HepG2 (cell line): ENCODE results near the gene SLC19A1. TPM values are rescaled to one million over a fixed set of nuclear protein-coding genes. Genes with fewer than 3 reads are reported as not detected.
A peak's percentile ranks its signal among the peaks of the same experiment; 100 is the strongest.

Experiments
- ATAC-seq: fragments of 200-7000 bp; cut with Tn5 transposase; 3 replicates; pipeline ENCODE4 v1.9.1; 2020; ENCODE audit warnings: mild to moderate bottlenecking, moderate library complexity
- BruUV-seq: library from RNA; stranded (reverse); fragments of 400-500 nt; replicated peaks from 2 replicates; lab custom pipeline; 2021; lab: Mats Ljungman, UMichigan
- CTCF ChIA-PET: fragments of 300-600 bp; formaldehyde crosslinking; extraction: SDS; loops from one replicate; lab custom pipeline; 2021; ENCODE audit warnings: low total read pairs, inconsistent platforms, low intra/inter-chr PET ratio; lab: Yijun Ruan, JAX
- POLR2A ChIA-PET: fragments of 350-600 bp; sonication (Branson Sonifier 250); formaldehyde crosslinking; loops from one replicate; lab custom pipeline; 2020; ENCODE audit warnings: antibody characterized with exemption, inconsistent platforms; lab: Yijun Ruan, JAX
- DNase-seq: peaks from one replicate; pipeline ENCODE4 v3.0.0-alpha.2; 2015; ENCODE audit warnings: low spot score
- FAIRE-seq: peaks from 3 replicates; lab custom pipeline; 2011; peaks lifted over from hg19 to GRCh38; lab: Jason Lieb, UNC
- H2AFZ ChIP-seq: one replicate; pipeline ENCODE4 v1.6.1; 2011; ENCODE audit warnings: low read length, inconsistent platforms
- H3K27ac ChIP-seq: fragments of 300-600 bp; 3 replicates; pipeline ENCODE4 v1.8.0; 2011; ENCODE audit warnings: mixed run types, mild to moderate bottlenecking, mixed read lengths, low read length, inconsistent platforms; ENCODE audit not compliant: insufficient read depth; ENCODE audit errors: extremely low read length
- H3K27me3 ChIP-seq, 2 experiments: fragments of 200-600 bp in 1 of 2; 2 replicates in 1 of 2; 3 replicates in 1 of 2; pipeline versions ENCODE4 v1.6.0 to v1.8.0; 2011; ENCODE audit warnings: low read length in 2 of 2, mild to moderate bottlenecking in 2 of 2, moderate library complexity in 2 of 2, inconsistent platforms in 1 of 2; ENCODE audit not compliant: insufficient read depth in 2 of 2, control insufficient read depth in 1 of 2
- H3K36me3 ChIP-seq, 2 experiments: fragments of 200-600 bp in 1 of 2; replicated peaks in 1 of 2; 2 replicates in 1 of 2; 3 replicates in 1 of 2; pipeline versions ENCODE4 v1.5.1 to v1.8.0; 2011; ENCODE audit warnings: low read length in 2 of 2, inconsistent platforms in 1 of 2; ENCODE audit not compliant: insufficient read depth in 2 of 2, control insufficient read depth in 1 of 2
- H3K4me1 ChIP-seq: 2 replicates; pipeline ENCODE4 v1.5.1; 2012; ENCODE audit warnings: low read length, inconsistent platforms; ENCODE audit not compliant: insufficient read depth
- H3K4me2 ChIP-seq: 2 replicates; pipeline ENCODE4 v1.6.0; 2011; ENCODE audit warnings: low read depth, low read length, inconsistent platforms
- H3K4me3 ChIP-seq, 3 experiments: fragments of 200-600 bp in 1 of 3; sonication (generic), shearing (Covaris generic) in 1 of 3; replicated peaks in 1 of 3; 2 replicates each; pipeline ENCODE4 v1.5.1; 2011 to 2016; ENCODE audit warnings: low read length in 3 of 3, inconsistent platforms in 2 of 3, low read depth in 2 of 3, mild to moderate bottlenecking in 2 of 3, control low read depth in 1 of 3, mixed read lengths in 1 of 3; ENCODE audit not compliant: insufficient read depth in 1 of 3
- H3K79me2 ChIP-seq: one replicate; pipeline ENCODE4 v1.6.1; 2011; ENCODE audit warnings: low read length, inconsistent platforms; ENCODE audit not compliant: insufficient read depth
- H3K9ac ChIP-seq: 2 replicates; pipeline ENCODE4 v1.6.0; 2011; ENCODE audit warnings: mild to moderate bottlenecking, low read depth, low read length, inconsistent platforms; ENCODE audit not compliant: insufficient read depth
- H3K9me3 ChIP-seq: 2 replicates; pipeline ENCODE4 v1.5.1; 2012; ENCODE audit warnings: mild to moderate bottlenecking, low read length
- H4K20me1 ChIP-seq: 2 replicates; pipeline ENCODE4 v1.6.0; 2011; ENCODE audit warnings: inconsistent platforms, mild to moderate bottlenecking, low read length, moderate library complexity; ENCODE audit not compliant: insufficient read depth
- ARHGAP35 ChIP-seq: sonication (generic); formaldehyde crosslinking; IDR thresholded peaks from 2 replicates; pipeline ENCODE4 v1.9.0; 2022; ENCODE audit warnings: mild to moderate bottlenecking, inconsistent platforms, moderate library complexity, missing genetic modification reagents, borderline replicate concordance
- ARNTL ChIP-seq: sonication (generic); formaldehyde crosslinking; IDR thresholded peaks from 2 replicates; pipeline ENCODE4 v1.4.0; 2020; ENCODE audit warnings: mild to moderate bottlenecking, missing genetic modification reagents
- CHCHD3 ChIP-seq: sonication (generic); formaldehyde crosslinking; IDR thresholded peaks from 2 replicates; pipeline ENCODE4 v1.8.0; 2022; ENCODE audit warnings: mild to moderate bottlenecking, missing genetic modification reagents, moderate library complexity
- GABPB1 ChIP-seq: IDR thresholded peaks from 2 replicates; pipeline ENCODE4 v1.6.1; 2016; ENCODE audit warnings: mild to moderate bottlenecking, missing genetic modification reagents, moderate library complexity, missing compliant biosample characterization
- HNRNPUL1 ChIP-seq: fragments of 200-400 bp; formaldehyde crosslinking; IDR thresholded peaks from 2 replicates; pipeline ENCODE4 v1.6.1; 2017; ENCODE audit warnings: low read depth, mild to moderate bottlenecking, low read length, moderate library complexity
- KDM2A ChIP-seq: sonication (generic); formaldehyde crosslinking; IDR thresholded peaks from 2 replicates; pipeline ENCODE4 v1.4.0; 2020; ENCODE audit warnings: low read depth, missing genetic modification reagents, borderline replicate concordance
- NBN ChIP-seq: fragments of 450-650 bp; conservative IDR thresholded peaks from 2 replicates; pipeline ENCODE4 v1.6.1; 2017
- RNF2 ChIP-seq: fragments of 450-650 bp; conservative IDR thresholded peaks from 2 replicates; pipeline ENCODE4 v1.6.1; 2016; ENCODE audit warnings: low read depth
- TBX2 ChIP-seq: sonication (generic); formaldehyde crosslinking; IDR thresholded peaks from 2 replicates; pipeline ENCODE4 v1.5.0; 2020; ENCODE audit warnings: missing genetic modification reagents, mild to moderate bottlenecking, borderline replicate concordance
- TCF12 ChIP-seq, 2 experiments: fragments of 450-650 bp in 1 of 2; sonication (generic) in 1 of 2; formaldehyde crosslinking in 1 of 2; IDR thresholded peaks; 2 replicates each; pipeline versions ENCODE4 v1.6.1 to v1.8.0; 2017 to 2022; ENCODE audit warnings: antibody characterized with exemption in 1 of 2, mild to moderate bottlenecking in 1 of 2, missing genetic modification reagents in 1 of 2, moderate library complexity in 1 of 2
- YEATS2 ChIP-seq: sonication (generic); formaldehyde crosslinking; IDR thresholded peaks from 2 replicates; pipeline ENCODE4 v1.4.0; 2020; ENCODE audit warnings: missing genetic modification reagents, borderline replicate concordance
- ZFP36L1 ChIP-seq: sonication (generic); formaldehyde crosslinking; IDR thresholded peaks from 2 replicates; pipeline ENCODE4 v1.8.0; 2022; ENCODE audit warnings: mild to moderate bottlenecking, missing genetic modification reagents, moderate library complexity
- ZMAT3 ChIP-seq: sonication (generic); formaldehyde crosslinking; conservative IDR thresholded peaks from 2 replicates; pipeline ENCODE4 v1.7.0; 2021; ENCODE audit warnings: missing genetic modification reagents
- ZNF260 ChIP-seq: sonication (generic); formaldehyde crosslinking; IDR thresholded peaks from 2 replicates; pipeline ENCODE4 v1.4.0; 2020; ENCODE audit warnings: missing genetic modification reagents, low read depth, mild to moderate bottlenecking, borderline replicate concordance
- ZNF672 ChIP-seq: sonication (generic); formaldehyde crosslinking; IDR thresholded peaks from 2 replicates; pipeline ENCODE4 v1.8.1; 2022; ENCODE audit warnings: missing genetic modification reagents
- ZNF780A ChIP-seq: sonication (generic); formaldehyde crosslinking; IDR thresholded peaks from 2 replicates; pipeline ENCODE4 v1.8.0; 2022; ENCODE audit warnings: mild to moderate bottlenecking, missing genetic modification reagents, moderate library complexity
- WGBS: methylation state at CpG from one replicate; pipeline ENCODE4 v1.1.6; 2017; ENCODE audit warnings: low lambda C conversion rate; 5-methylcytosine and 5-hydroxymethylcytosine counted together
- in situ Hi-C: cut with HindIII; loops from 2 replicates; pipeline ENCODE4 v1.10.0; 2017; ENCODE audit warnings: low pct_unique_long_range_greater_than_20kb; ENCODE audit not compliant: extremely low pct_ligation_motif_present
- intact Hi-C: fragments of 100-400 bp; cut with micrococcal nuclease; formaldehyde crosslinking; loops from one replicate; pipeline ENCODE4 v1.10.0; 2022; ENCODE audit not compliant: unreplicated experiment
- polyA plus RNA-seq, 8 experiments: library from polyadenylated mRNA; depleted of rRNA in 3 of 8; stranded (reverse) in 7 of 8; unstranded in 1 of 8; fragments of >200 nt; fragmentation: Illumina TruSeq in 4 of 8; extraction: Trizol in 4 of 8; gene quantifications; 2 replicates each; pipeline versions ENCODE4 v1.2.1 to v1.2.3, GENCODE V29; 2011 to 2016; ENCODE audit warnings: low read depth in 4 of 8, missing spikeins in 1 of 8, mixed read lengths in 1 of 8; ENCODE audit not compliant: insufficient read depth in 1 of 8
- total RNA-seq, 5 experiments: library from RNA; depleted of rRNA; stranded (reverse); fragments of >200 nt; fragmentation: Illumina TruSeq; extraction: Trizol; gene quantifications; 2 replicates each; pipeline ENCODE4 v1.2.3, GENCODE V29; 2016; ENCODE audit warnings: low read depth in 1 of 5
- TF ChIP-seq, protein P1 (sequence below): sonication (generic); formaldehyde crosslinking; IDR thresholded peaks from 2 replicates; pipeline ENCODE4 v1.8.0; 2022; ENCODE audit warnings: missing genetic modification reagents, mild to moderate bottlenecking, borderline replicate concordance
- TF ChIP-seq, protein P2 (sequence below): sonication (generic); formaldehyde crosslinking; conservative IDR thresholded peaks from 2 replicates; pipeline ENCODE4 v1.4.0; 2020; ENCODE audit warnings: missing genetic modification reagents
- TF ChIP-seq, protein P3 (sequence below): sonication (generic); formaldehyde crosslinking; IDR thresholded peaks from 2 replicates; pipeline ENCODE4 v1.8.0; 2022; ENCODE audit warnings: missing genetic modification reagents, mild to moderate bottlenecking, inconsistent platforms, borderline replicate concordance

SLC19A1 gene
- total and polyA plus RNA-seq, 2 of the 13 experiments (the other 11 are each of a cell fraction or from before 2014, with no cell fraction given): 21.8 to 23.0 TPM

DNA sequence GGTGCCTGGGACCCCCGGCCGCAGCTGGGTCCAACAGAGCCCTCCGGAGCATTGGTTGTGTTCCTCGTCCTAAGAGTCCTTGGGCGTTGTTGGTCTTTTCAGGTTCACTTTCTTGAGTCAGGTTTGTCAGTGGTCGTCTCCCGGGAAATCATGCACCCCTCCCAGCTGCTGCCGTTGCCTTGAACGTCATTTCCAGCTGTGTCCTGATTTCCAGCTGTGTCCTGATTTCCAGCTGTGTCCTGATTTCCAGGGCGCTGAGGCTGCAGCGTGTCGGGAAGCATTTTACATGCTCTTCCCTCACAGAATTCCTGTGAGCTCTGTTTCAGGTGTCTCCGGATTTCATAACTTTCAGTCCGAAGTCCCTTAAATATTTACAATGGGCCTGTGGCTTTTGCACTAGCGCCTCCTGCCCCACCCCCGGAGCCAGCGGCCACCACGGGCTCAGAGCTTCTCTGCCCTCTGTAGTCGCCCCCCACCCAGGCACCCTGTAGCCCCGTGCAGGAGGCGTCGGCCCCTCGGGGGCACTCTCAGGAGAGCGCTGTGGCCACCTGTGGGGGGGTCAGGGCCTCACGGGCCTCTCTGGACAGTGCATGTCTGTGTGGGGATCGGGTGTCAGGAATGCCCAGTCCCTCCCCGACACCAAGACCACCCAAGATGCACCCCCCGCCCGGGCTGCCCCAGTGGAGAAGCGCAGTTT is 70.6 kb downstream of the SLC19A1 start (continued):
- peak; percentile 91 for TF ChIP-seq RNF2
- TF ChIP-seq ZNF260 (CRISPR knock-in tag): no peak
- TF ChIP-seq ARHGAP35 (CRISPR knock-in tag): no peak
- TF ChIP-seq ZNF672 (CRISPR knock-in tag): no peak
- peak; percentile 56; the same call in 1 of the 2 replicates for TF ChIP-seq GABPB1 (CRISPR knock-in tag)
- TF ChIP-seq ARNTL: peak; percentile 83
- no peak for TF ChIP-seq CHCHD3
- peak; percentile 36; the same call in 1 of the 2 replicates for TF ChIP-seq YEATS2 (CRISPR knock-in tag)
- peak; percentile 91 for TF ChIP-seq TBX2
- no peak for TF ChIP-seq ZNF780A
- no peak for TF ChIP-seq NBN
- peak; percentile 79 for TF ChIP-seq ZFP36L1 (CRISPR knock-in tag)

DNA sequence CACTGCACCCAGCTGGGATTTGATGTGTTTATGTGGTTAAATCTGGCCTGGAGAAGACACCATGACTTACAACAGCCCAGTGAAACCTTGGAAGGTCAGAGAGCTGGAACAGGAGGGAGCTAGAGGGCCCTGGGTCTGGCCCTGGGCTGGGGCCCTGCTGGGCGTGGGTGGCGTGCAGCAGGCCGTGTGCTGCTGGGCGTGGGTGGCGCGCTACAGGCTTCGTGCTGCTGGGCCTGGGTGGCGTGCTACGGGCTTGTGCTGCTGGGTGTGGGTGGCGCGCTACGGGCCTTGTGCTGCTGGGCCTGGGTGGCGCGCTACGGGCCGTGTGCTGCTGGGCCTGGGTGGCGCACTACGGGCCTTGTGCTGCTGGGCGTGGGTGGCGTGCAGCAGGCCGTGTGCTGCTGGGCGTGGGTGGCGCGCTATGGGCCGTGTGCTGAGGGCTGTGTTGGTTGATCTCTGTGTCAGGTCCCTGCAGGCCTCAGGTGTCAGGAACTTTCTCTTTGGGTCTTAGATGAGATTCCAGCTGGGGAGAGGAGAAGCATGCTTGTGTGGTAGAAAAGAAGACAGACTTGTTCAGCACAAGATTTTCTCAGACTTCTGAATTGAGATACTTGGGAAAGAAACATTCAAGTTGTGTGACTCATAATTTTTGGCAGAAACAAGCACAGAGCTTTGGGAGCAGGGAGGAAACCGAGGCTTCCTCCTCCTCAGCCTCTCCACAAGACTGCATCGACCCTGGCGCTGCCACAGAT is 71.3 kb downstream of the SLC19A1 start:
- no peak for FAIRE-seq
- Histone ChIP-seq H4K20me1 (no peaks in the 10 kb centered on the region), H3K4me3 (peak overlapping the region in 2 of 3 experiments; percentile 34 to 63; a peak in 4 of 6 replicates), H3K27ac (peak overlapping the region; percentile 99), H2AFZ (no peak overlapping the region), H3K36me3 (peaks cover 6 to 32% of the 10 kb centered on the region in 2 experiments), H3K9me3 (no peaks in the 10 kb centered on the region), H3K9ac (peak overlapping the region; percentile 86), H3K79me2 (peaks cover 27% of the 10 kb centered on the region), H3K4me2 (peak overlapping the region; percentile 86), H3K4me1 (peaks cover 75% of the 10 kb centered on the region), H3K27me3 (no peaks in the 10 kb centered on the region)
- in situ Hi-C loops: no loop called here
- intact Hi-C loops: loop anchor here (1.0 kb wide), 1 partner anchor 22 kb away; no protein-coding TSS in a partner anchor
- ATAC-seq: no peak
- BruUV-seq: TSS peak; percentile 93
- POLR2A ChIA-PET: interaction anchor here (0.6 to 5.2 kb wide), 34 partner anchors 8 to 682 kb away, joined by 3 to 65 read pairs (median 6); partner anchors contain the start of gene POFUT2
- CTCF ChIA-PET: no interaction called here
- no peak for DNase-seq
- WGBS: 40% methylated on average over 2 of the region's 28 CpGs
- TF ChIP-seq, protein P1, sequence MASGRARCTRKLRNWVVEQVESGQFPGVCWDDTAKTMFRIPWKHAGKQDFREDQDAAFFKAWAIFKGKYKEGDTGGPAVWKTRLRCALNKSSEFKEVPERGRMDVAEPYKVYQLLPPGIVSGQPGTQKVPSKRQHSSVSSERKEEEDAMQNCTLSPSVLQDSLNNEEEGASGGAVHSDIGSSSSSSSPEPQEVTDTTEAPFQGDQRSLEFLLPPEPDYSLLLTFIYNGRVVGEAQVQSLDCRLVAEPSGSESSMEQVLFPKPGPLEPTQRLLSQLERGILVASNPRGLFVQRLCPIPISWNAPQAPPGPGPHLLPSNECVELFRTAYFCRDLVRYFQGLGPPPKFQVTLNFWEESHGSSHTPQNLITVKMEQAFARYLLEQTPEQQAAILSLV (CRISPR knock-in tag): no peak
- TF ChIP-seq TCF12 (IDR thresholded peaks at IDR 0.05) (no peak), TCF12 (CRISPR knock-in tag; IDR thresholded peaks at IDR 0.05) (no peak), HNRNPUL1 (0 out of 2 replicates have a peak, but pooled peaks have one; percentile 25), KDM2A (CRISPR knock-in tag) (no peak), ZMAT3 (CRISPR knock-in tag) (no peak; the same call in 1 of the 2 replicates)
- TF ChIP-seq, protein P2, sequence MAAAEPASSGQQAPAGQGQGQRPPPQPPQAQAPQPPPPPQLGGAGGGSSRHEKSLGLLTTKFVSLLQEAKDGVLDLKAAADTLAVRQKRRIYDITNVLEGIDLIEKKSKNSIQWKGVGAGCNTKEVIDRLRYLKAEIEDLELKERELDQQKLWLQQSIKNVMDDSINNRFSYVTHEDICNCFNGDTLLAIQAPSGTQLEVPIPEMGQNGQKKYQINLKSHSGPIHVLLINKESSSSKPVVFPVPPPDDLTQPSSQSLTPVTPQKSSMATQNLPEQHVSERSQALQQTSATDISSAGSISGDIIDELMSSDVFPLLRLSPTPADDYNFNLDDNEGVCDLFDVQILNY (CRISPR knock-in tag): no peak
- TF ChIP-seq, protein P3, sequence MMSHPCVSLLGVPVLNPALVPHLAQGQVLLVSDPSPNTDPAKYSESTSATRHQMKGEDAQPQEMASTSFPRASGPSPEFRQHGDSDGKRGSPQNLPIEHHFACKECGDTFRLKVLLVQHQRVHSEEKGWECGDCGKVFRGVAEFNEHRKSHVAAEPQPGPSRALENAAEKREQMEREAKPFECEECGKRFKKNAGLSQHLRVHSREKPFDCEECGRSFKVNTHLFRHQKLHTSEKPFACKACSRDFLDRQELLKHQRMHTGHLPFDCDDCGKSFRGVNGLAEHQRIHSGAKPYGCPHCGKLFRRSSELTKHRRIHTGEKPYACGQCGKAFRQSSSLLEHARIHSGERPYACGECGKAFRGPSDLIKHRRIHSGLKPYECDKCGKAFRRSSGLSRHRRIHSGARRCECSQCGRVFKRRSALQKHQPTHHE: 0 out of 2 replicates have a peak, but pooled peaks have one; percentile 59
